Stimulated activated CD4-positive, alpha-beta T cell treated with anti-CD3 and anti-CD28 coated beads, Interleukin-4, amount 100 ng/mL, for 4 hours (primary cell): ENCODE results near the gene RPUSD1.

Experiments used
- DNase-seq, 2 experiments: peaks; one replicate each; pipeline ENCODE4 v3.0.0-alpha.2; 2020

RPUSD1 gene

GRCh38 chr16:741986-742629 lies 46.1 kb downstream of the RPUSD1 start:
- no peak for DNase-seq

- DNase-seq, result peak; percentile 89 to 92
Measured at GRCh38 chr16:740764-741505, 47.2 kb downstream of the RPUSD1 start, which contains the start of gene CIAO3. Gene CIAO3, minus strand, starts transcription at chr16:740997. Its CDS starts 12 bp downstream, at chr16:740985.

GRCh38 chr16:740459-740763 lies 47.8 kb downstream of the RPUSD1 start:
- no peak for DNase-seq

- DNase-seq, result no peak
Measured at GRCh38 chr16:739560-740458, 48.4 kb downstream of the RPUSD1 start.

- DNase-seq, result no peak
Measured at GRCh38 chr16:736936-737481, 51.2 kb downstream of the RPUSD1 start.

GRCh38 chr16:735982-736453 lies 52.2 kb downstream of the RPUSD1 start:
- DNase-seq, result no peak

GRCh38 chr16:734981-735881 lies 53.0 kb downstream of the RPUSD1 start:
- no peak for DNase-seq
